ENCODE measurements around the gene BCR.
"Not testable (repeated sequence)": the region's sequence is repeated elsewhere in the genome, so short reads cannot be mapped to it uniquely, and the experiment has no call there.

Gene BCR

DNA sequence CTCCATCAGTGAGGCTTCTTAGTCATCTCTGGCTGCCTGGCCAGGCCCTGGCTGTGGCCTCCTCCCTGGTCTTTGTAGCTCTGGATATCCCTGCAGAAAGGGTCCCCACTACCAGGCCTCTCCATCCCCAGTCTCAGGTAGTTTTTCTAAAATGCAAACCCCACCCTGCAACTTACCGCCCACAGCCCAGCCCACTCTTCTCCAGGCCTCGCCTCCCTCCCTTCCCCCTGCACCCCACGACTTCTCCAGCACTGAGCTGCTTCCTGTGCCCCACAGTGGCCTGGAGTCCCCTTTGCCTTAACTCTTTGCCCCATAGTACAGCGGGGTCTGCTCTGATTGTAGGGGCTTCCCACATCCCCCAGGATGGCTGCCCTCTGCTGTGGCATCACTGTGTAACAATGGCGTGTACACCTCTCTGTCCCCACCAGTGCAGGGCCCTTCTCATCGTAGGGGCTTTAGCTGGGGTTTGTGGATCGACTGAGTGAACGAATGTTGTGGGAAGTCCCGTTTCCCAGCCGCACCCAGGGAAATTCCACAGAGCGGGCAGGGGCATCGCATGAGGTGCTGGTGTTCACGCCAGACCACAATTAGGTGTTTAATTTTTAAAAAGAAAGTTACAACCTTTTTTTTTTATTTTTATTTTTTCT is 111.6 kb downstream of the BCR start:
- no peak for DNase-seq

GRCh38 chr22:23292453-23293350 is 112.4 kb downstream of the BCR start:
- DNase-seq = no peak

GRCh38 chr22:23293720-23294119 is 113.4 kb downstream of the BCR start:
- no peak for DNase-seq

GRCh38 chr22:23294221-23294620 is 113.9 kb downstream of the BCR start:
- no peak for DNase-seq

GRCh38 chr22:23300476-23300875 is 120.2 kb downstream of the BCR start:
- no peak for DNase-seq

- no peak for DNase-seq
Observed at GRCh38 chr22:23301591-23301990, 121.3 kb downstream of the BCR start.

- DNase-seq = no peak
Observed at GRCh38 chr22:23302171-23303002, 122.1 kb downstream of the BCR start.

DNA sequence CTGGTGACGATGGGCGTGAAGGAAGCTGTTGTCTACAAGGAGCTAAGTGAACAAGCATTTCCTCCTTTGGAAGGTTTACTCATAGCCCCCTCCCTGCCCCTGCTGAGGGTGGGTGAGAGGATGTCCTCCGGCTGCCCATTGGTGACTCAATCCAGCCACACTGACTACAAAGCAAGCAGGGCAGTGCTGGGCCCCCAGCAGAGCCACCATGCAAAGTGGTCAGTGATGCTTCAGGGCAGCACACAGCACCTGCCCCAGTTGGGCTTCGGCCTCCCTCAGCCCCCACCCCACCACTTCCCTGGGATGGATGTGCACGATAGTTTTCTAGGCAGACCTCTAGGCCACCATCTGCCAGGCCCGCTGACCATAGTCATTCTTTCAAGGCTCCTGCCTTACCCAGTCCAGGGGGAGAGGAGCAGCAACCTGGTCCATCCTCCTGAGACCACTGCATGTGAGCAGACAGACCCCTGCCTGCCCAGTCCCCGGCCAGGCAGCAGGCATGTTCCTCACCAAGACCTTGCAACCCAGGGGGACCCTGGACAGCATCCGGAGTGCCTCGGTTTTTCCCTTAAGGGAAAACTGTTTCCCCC is 125.1 kb downstream of the BCR start:
- DNase-seq = no peak

- no peak for DNase-seq
Observed at GRCh38 chr22:23305922-23306374, 125.6 kb downstream of the BCR start.

GRCh38 chr22:23306438-23306921 is 126.2 kb downstream of the BCR start:
- no peak for DNase-seq

- DNase-seq = no peak
Observed at GRCh38 chr22:23306926-23307325, 126.6 kb downstream of the BCR start.

- DNase-seq = not testable (repeated sequence)
Observed at GRCh38 chr22:23307511-23307910, 127.2 kb downstream of the BCR start.

GRCh38 chr22:23309261-23309660 is 129.0 kb downstream of the BCR start:
- not testable (repeated sequence) for DNase-seq

GRCh38 chr22:23310443-23311097 is 130.3 kb downstream of the BCR start:
- not testable (repeated sequence) for DNase-seq

DNA sequence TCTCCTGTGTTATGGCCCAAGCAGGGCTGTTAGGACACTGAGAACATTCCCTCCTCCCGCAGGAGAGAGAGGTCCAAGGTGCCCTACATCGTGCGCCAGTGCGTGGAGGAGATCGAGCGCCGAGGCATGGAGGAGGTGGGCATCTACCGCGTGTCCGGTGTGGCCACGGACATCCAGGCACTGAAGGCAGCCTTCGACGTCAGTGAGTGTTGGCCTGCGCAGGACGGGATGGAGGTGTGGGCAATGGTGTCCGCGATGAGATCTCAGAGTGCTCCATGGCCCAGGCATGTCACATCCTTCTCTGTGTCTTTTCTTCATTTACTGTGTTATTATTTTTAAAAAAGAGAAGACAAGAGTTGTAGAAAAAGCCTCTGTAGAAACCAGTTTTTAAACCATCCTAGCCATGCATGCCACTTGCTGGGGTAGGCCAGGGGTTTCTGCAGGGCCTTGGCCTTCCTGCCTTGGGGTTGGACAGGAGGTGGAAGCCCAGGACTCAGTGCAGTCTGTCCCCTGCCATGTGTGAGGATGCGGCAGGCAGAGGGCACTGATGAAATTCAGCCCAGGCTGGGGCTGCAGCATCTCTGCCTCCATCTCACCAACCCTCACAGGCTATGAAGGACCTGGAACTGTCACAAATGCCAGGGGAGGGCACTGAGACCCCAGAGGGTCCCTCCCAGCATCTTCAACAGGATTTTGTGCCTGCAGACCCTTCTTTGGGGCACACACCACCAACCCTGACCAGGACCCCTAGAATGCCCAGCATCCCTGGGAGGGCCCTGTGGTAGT is 131.5 kb downstream of the BCR start:
- not testable (repeated sequence) for DNase-seq

DNA sequence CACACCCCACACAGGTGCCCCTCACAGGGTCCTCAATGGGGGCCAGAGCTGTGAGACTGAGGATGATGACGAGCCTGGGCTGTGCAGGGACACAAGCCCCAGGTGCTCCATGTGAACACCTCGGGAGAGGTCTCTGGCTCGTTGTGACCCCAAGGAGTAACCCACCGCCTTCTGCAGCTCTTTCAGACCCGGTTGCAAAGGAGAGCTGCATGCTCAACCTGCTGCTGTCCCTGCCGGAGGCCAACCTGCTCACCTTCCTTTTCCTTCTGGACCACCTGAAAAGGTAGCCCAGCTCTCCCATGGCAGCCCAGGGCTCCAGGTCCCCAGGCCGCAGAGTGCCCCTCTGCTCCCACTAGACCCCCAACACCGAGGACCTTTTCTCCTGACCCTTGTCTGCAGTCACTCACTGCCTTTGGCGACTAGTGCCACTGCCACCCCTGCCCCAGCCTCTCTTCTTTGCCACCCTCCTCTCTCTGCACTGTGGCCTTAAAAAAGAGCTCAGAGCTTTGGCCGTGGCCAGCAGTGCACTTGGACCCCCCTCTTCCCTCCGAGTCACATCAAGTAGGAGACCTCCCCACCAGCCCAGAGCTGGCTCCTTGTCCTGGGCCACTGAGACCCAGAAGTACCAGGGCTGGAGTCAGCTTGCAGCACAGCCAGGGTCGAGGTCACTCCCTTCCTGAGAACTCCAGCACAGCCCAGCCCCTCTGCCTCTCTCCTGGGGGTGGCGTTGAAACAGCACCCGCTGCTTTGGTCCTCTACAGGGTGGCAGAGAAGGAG is 133.7 kb downstream of the BCR start:
- no peak for DNase-seq

GRCh38 chr22:23315341-23315917 is 135.1 kb downstream of the BCR start:
- DNase-seq = peak; percentile 64

GRCh38 chr22:23316596-23316995 is 136.3 kb downstream of the BCR start:
- DNase-seq = not testable (repeated sequence)

GRCh38 chr22:23318316-23318715 is 138.0 kb downstream of the BCR start:
- DNase-seq = not testable (repeated sequence)

GRCh38 chr22:23322497-23323080 is 142.3 kb downstream of the BCR start:
- DNase-seq = not testable (repeated sequence)

All from activated CD8-positive, alpha-beta memory T cell treated with anti-CD3 and anti-CD28 coated beads, Interleukin-2, amount 50 U/mL, for 4 hours (primary cell).